Erythroblast (primary cell): ENCODE results near the gene MARCOL.

Experiments used
- GATA1 ChIP-seq: IDR thresholded peaks from 2 replicates; pipeline ENCODE4 v1.6.1; 2011; ENCODE audit warnings: low read depth, mild to moderate bottlenecking, control low read depth, low read length, moderate library complexity
- POLR2A ChIP-seq: IDR thresholded peaks from 2 replicates; pipeline ENCODE4 v1.6.1; 2011; ENCODE audit warnings: mild to moderate bottlenecking, low read length

GRCh38 chr5:148224117-148224742 lies 14.1 kb upstream of the MARCOL start:
- no peak for TF ChIP-seq POLR2A
- TF ChIP-seq GATA1, result no peak
